KG1 (cell line): ENCODE results near the gene CNPY2.
"Not testable (repeated sequence)": the region's sequence is repeated elsewhere in the genome, so short reads cannot be mapped to it uniquely, and the experiment has no call there.

Experiments
- DNase-seq: peaks from one replicate; lab custom pipeline; 2025; lab: John Stamatoyannopoulos, UW

Gene CNPY2

GRCh38 chr12:56297400-56297799 lies 18.4 kb downstream of the CNPY2 start:
- DNase-seq, result no peak

- DNase-seq, result no peak
Observed at GRCh38 chr12:56296295-56296694, 19.5 kb downstream of the CNPY2 start.

GRCh38 chr12:56293795-56294194 lies 22.0 kb downstream of the CNPY2 start:
- no peak for DNase-seq

- DNase-seq, result no peak
Observed at GRCh38 chr12:56288705-56289387, 26.9 kb downstream of the CNPY2 start.

GRCh38 chr12:56286044-56286830 lies 29.6 kb downstream of the CNPY2 start:
- no peak for DNase-seq

GRCh38 chr12:56284263-56284662 lies 31.5 kb downstream of the CNPY2 start:
- not testable (repeated sequence) for DNase-seq

- no peak for DNase-seq
Observed at GRCh38 chr12:56282579-56282978, 33.2 kb downstream of the CNPY2 start.

GRCh38 chr12:56282030-56282429 lies 33.8 kb downstream of the CNPY2 start:
- DNase-seq, result no peak

GRCh38 chr12:56280849-56281248 lies 34.9 kb downstream of the CNPY2 start:
- no peak for DNase-seq

- no peak for DNase-seq
Observed at GRCh38 chr12:56278905-56279304, 36.9 kb downstream of the CNPY2 start.

GRCh38 chr12:56274299-56274698 lies 41.5 kb downstream of the CNPY2 start:
- DNase-seq, result no peak

- DNase-seq, result not testable (repeated sequence)
Observed at GRCh38 chr12:56272468-56272867, 43.3 kb downstream of the CNPY2 start.

GRCh38 chr12:56271031-56271430 lies 44.8 kb downstream of the CNPY2 start:
- no peak for DNase-seq

GRCh38 chr12:56267443-56268071 lies 48.2 kb downstream of the CNPY2 start:
- no peak for DNase-seq

GRCh38 chr12:56266693-56267442 lies 48.9 kb downstream of the CNPY2 start, which contains the start of gene COQ10A:
Gene COQ10A (plus strand): TSS chr12:56266942. CDS start chr12:56267119, 177 bp downstream.
- peak; percentile 41 for DNase-seq

GRCh38 chr12:56266068-56266692 lies 49.6 kb downstream of the CNPY2 start:
- not testable (repeated sequence) for DNase-seq

GRCh38 chr12:56262955-56263354 lies 52.8 kb downstream of the CNPY2 start:
- DNase-seq, result not testable (repeated sequence)

- no peak for DNase-seq
Observed at GRCh38 chr12:56261503-56262232, 54.1 kb downstream of the CNPY2 start.

- DNase-seq, result no peak
Observed at GRCh38 chr12:56260921-56261320, 54.9 kb downstream of the CNPY2 start.

GRCh38 chr12:56260380-56260779 lies 55.4 kb downstream of the CNPY2 start:
- no peak for DNase-seq
